OCI-LY3 (cell line): Measurements from ENCODE around the gene SLC5A10.

ENCODE experiments used
- H2AFZ ChIP-seq: fragments of 200-600, 300-600 bp; shearing (Covaris generic); 2 replicates; pipeline ENCODE4 v1.6.0; 2014; ENCODE audit warnings: antibody characterized with exemption, low read depth, low read length
- H3K27ac ChIP-seq: fragments of 200-600, 300-600 bp; sonication (generic); 2 replicates; pipeline ENCODE4 v1.5.1; 2014; ENCODE audit warnings: mild to moderate bottlenecking, low read length, moderate library complexity, mixed read lengths
- H3K27me3 ChIP-seq: fragments of 200-600, 300-600 bp; sonication (generic); 2 replicates; pipeline ENCODE4 v1.6.1; 2014; ENCODE audit warnings: low read depth, low read length, mixed read lengths
- H3K36me3 ChIP-seq: fragments of 200-600, 300-600 bp; sonication (generic); replicated peaks from 2 replicates; pipeline ENCODE3; 2014; ENCODE audit warnings: low read depth, low read length, mixed read lengths
- H3K4me1 ChIP-seq: fragments of 300-600, 200-600 bp; sonication (generic); 2 replicates; pipeline ENCODE4 v1.6.1; 2014; ENCODE audit warnings: low read length, mixed read lengths
- H3K4me2 ChIP-seq: fragments of 200-600, 300-600 bp; sonication (generic); 2 replicates; pipeline ENCODE4 v1.6.1; 2014; ENCODE audit warnings: low read length, mixed read lengths
- H3K4me3 ChIP-seq: fragments of 300-600, 200-600 bp; sonication (generic); 2 replicates; pipeline ENCODE4 v1.5.1; 2014; ENCODE audit warnings: antibody characterized with exemption, mild to moderate bottlenecking, low read length, moderate library complexity
- H3K79me2 ChIP-seq: fragments of 300-600, 200-600 bp; shearing (Covaris generic); 2 replicates; pipeline ENCODE4 v1.6.1; 2014; ENCODE audit warnings: mild to moderate bottlenecking, low read length, mixed read lengths
- H3K9ac ChIP-seq: fragments of 300-600, 200-600 bp; shearing (Covaris generic); 2 replicates; pipeline ENCODE4 v1.6.0; 2014; ENCODE audit warnings: mild to moderate bottlenecking, low read length, moderate library complexity
- H3K9me3 ChIP-seq: fragments of 200-600, 300-600 bp; shearing (Covaris generic); 2 replicates; pipeline ENCODE4 v1.6.1; 2014; ENCODE audit warnings: low read length, mixed read lengths; ENCODE audit not compliant: insufficient read depth
- H4K20me1 ChIP-seq: fragments of 200-600, 300-600 bp; sonication (generic); 2 replicates; pipeline ENCODE4 v1.6.1; 2016; ENCODE audit warnings: low read length, mixed read lengths; ENCODE audit not compliant: insufficient read depth
- CTCF ChIP-seq: fragments of 200-600, 300-600 bp; sonication (generic); IDR thresholded peaks from 2 replicates; pipeline ENCODE4 v1.5.1; 2014; ENCODE audit warnings: antibody characterized with exemption, low read length, low read depth
- EZH2phosphoT487 ChIP-seq: fragments of 200-600 bp; shearing (Covaris generic); IDR thresholded peaks from 2 replicates; pipeline ENCODE4 v1.6.1; 2018; ENCODE audit warnings: antibody characterized with exemption, mixed run types, low read depth

Gene SLC5A10

GRCh38 chr17:18977646-18978045 is 25.7 kb downstream of the SLC5A10 start:
- Histone ChIP-seq H4K20me1 (no peaks in the 10 kb centered on the region), H3K36me3 (no peaks in the 10 kb centered on the region)
- TF ChIP-seq EZH2phosphoT487: no peak
- no peak for TF ChIP-seq CTCF

GRCh38 chr17:18978050-18978449 is 26.1 kb downstream of the SLC5A10 start:
- H2AFZ ChIP-seq: no peak overlapping the region
- H3K9me3 ChIP-seq: no peaks in the 10 kb centered on the region
- no peaks in the 10 kb centered on the region for H3K36me3 ChIP-seq
- no peaks in the 10 kb centered on the region for H3K27me3 ChIP-seq
- H3K4me2 ChIP-seq: no peak overlapping the region
- H3K79me2 ChIP-seq: no peaks in the 10 kb centered on the region
- H4K20me1 ChIP-seq: no peaks in the 10 kb centered on the region
- no peaks in the 10 kb centered on the region for H3K4me1 ChIP-seq
- TF ChIP-seq EZH2phosphoT487 (no peak), CTCF (no peak)
- H3K9ac ChIP-seq: no peak overlapping the region
- H3K27ac ChIP-seq: no peak overlapping the region
- no peak overlapping the region for H3K4me3 ChIP-seq

More at GRCh38 chr17:18977646-18978045, 25.7 kb downstream of the SLC5A10 start:
- no peak overlapping the region for H2AFZ ChIP-seq
- no peaks in the 10 kb centered on the region for H3K27me3 ChIP-seq
- no peak overlapping the region for H3K4me3 ChIP-seq
- no peak overlapping the region for H3K4me2 ChIP-seq
- no peak overlapping the region for H3K9ac ChIP-seq
- H3K27ac ChIP-seq: no peak overlapping the region
- no peaks in the 10 kb centered on the region for H3K79me2 ChIP-seq
- no peaks in the 10 kb centered on the region for H3K4me1 ChIP-seq
- H3K9me3 ChIP-seq: no peaks in the 10 kb centered on the region

- no peak overlapping the region for H3K9ac ChIP-seq
- TF ChIP-seq CTCF: no peak
- no peak for TF ChIP-seq EZH2phosphoT487
- no peaks in the 10 kb centered on the region for H3K9me3 ChIP-seq
- H3K27ac ChIP-seq: no peak overlapping the region
- H2AFZ ChIP-seq: no peak overlapping the region
- H3K36me3 ChIP-seq: no peaks in the 10 kb centered on the region
- H3K4me2 ChIP-seq: no peak overlapping the region
- no peaks in the 10 kb centered on the region for H3K27me3 ChIP-seq
- H3K4me1 ChIP-seq: no peaks in the 10 kb centered on the region
- no peaks in the 10 kb centered on the region for H3K79me2 ChIP-seq
- H4K20me1 ChIP-seq: no peaks in the 10 kb centered on the region
- no peak overlapping the region for H3K4me3 ChIP-seq
Observed at GRCh38 chr17:18978655-18979054, 26.7 kb downstream of the SLC5A10 start.

GRCh38 chr17:18980682-18981334 is 28.8 kb downstream of the SLC5A10 start:
- H3K79me2 ChIP-seq: no peaks in the 10 kb centered on the region
- no peaks in the 10 kb centered on the region for H4K20me1 ChIP-seq
- no peaks in the 10 kb centered on the region for H3K27me3 ChIP-seq
- H3K27ac ChIP-seq: no peak overlapping the region
- H3K4me2 ChIP-seq: no peak overlapping the region
- no peaks in the 10 kb centered on the region for H3K36me3 ChIP-seq
- no peak overlapping the region for H2AFZ ChIP-seq
- no peak for TF ChIP-seq CTCF
- TF ChIP-seq EZH2phosphoT487: no peak
- no peak overlapping the region for H3K4me3 ChIP-seq
- no peak overlapping the region for H3K9ac ChIP-seq
- no peaks in the 10 kb centered on the region for H3K9me3 ChIP-seq
- no peaks in the 10 kb centered on the region for H3K4me1 ChIP-seq
